MCF 10A (cell line): ENCODE measurements around the gene COL16A1. TPM values are rescaled to one million over a fixed set of nuclear protein-coding genes. Genes with fewer than 3 reads are reported as not detected.
A peak's percentile ranks its signal among the peaks of the same experiment; 100 is the strongest.

Source experiments
- BruUV-seq: library from RNA; stranded (reverse); fragments of 400-500 nt; replicated peaks from 2 replicates; lab custom pipeline; 2021; lab: Mats Ljungman, UMichigan
- CTCF ChIA-PET: fragments of 300-600 bp; sonication (Branson Sonifier 250); formaldehyde crosslinking; extraction: SDS; loops from one replicate; lab custom pipeline; 2021; ENCODE audit warnings: antibody characterized with exemption, inconsistent platforms; lab: Yijun Ruan, JAX
- POLR2A ChIA-PET: fragments of 300-600, 350-650 bp; sonication (Branson Sonifier 250); formaldehyde crosslinking; extraction: SDS; loops from one replicate; lab custom pipeline; 2020; ENCODE audit warnings: antibody characterized with exemption, inconsistent platforms; lab: Yijun Ruan, JAX
- DNase-seq: peaks from one replicate; pipeline ENCODE4 v3.0.0-alpha.2; 2018; ENCODE audit not compliant: unreplicated experiment
- H3K27ac Mint-ChIP-seq: one replicate; pipeline ENCODE4 v1.8.0; 2022; ENCODE audit warnings: mild to moderate bottlenecking, low read depth, mixed read lengths; ENCODE audit not compliant: unreplicated experiment
- H3K27me3 Mint-ChIP-seq: one replicate; pipeline ENCODE4 v1.8.0; 2022; ENCODE audit warnings: mixed read lengths; ENCODE audit not compliant: insufficient read depth, unreplicated experiment
- H3K36me3 Mint-ChIP-seq: one replicate; pipeline ENCODE4 v1.8.0; 2022; ENCODE audit warnings: mild to moderate bottlenecking, moderate library complexity, mixed read lengths; ENCODE audit not compliant: insufficient read depth, unreplicated experiment
- H3K4me1 Mint-ChIP-seq: one replicate; pipeline ENCODE4 v1.8.0; 2022; ENCODE audit warnings: mixed read lengths; ENCODE audit not compliant: insufficient read depth, unreplicated experiment
- H3K4me3 Mint-ChIP-seq: one replicate; pipeline ENCODE4 v1.8.0; 2022; ENCODE audit warnings: mild to moderate bottlenecking, moderate library complexity, mixed read lengths; ENCODE audit not compliant: unreplicated experiment
- H3K9me3 Mint-ChIP-seq: one replicate; pipeline ENCODE4 v1.8.0; 2022; ENCODE audit warnings: mixed read lengths; ENCODE audit not compliant: unreplicated experiment
- CTCF ChIP-seq: fragments of 200-600 bp; IDR thresholded peaks from one replicate; pipeline ENCODE4 v1.8.0; 2022; ENCODE audit warnings: antibody characterized with exemption, mild to moderate bottlenecking; ENCODE audit not compliant: unreplicated experiment
- intact Hi-C: fragments of 100-400 bp; cut with micrococcal nuclease; formaldehyde crosslinking; loops from 2 replicates; pipeline ENCODE4 v1.14.1; 2022
- total RNA-seq: library from RNA; stranded (reverse); gene quantifications from 2 replicates; pipeline ENCODE4 v1.2.3, GENCODE V29; 2022

COL16A1 gene
- total RNA-seq, 1 experiment from 2014 or later: 42.1 TPM

DNA sequence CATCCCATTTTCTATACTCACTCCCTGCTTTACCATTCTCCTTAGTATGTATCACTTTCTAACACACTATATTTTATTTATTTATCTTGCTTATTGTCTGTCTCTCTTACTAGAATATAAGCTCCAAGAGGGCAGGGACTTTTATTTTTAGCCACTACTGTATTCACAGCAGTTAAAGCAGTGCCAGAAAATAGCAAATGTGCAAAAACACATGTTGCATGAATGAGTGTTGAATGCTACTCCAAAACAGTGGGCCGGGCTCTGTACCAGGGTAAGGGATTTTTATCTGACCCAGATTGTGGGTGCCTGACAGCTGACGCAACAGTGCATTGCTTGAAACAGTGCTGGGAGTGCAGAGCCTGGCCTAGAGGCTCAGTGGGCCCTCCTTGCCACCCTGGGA is 24.7 kb downstream of the COL16A1 start:
- ChIA-PET CTCF (interaction anchor here (0.6 to 1.4 kb wide), 3 partner anchors 9 to 721 kb away, joined by 3 to 5 read pairs (median 3); no protein-coding TSS in a partner anchor), POLR2A (interaction anchor here (1.0 to 1.9 kb wide), 4 partner anchors 9 to 41 kb away, joined by 3 to 6 read pairs (median 4); no protein-coding TSS in a partner anchor)
- H3K36me3 Mint-ChIP-seq: peaks cover 15% of the 10 kb centered on the region
- no peaks in the 10 kb centered on the region for H3K27me3 Mint-ChIP-seq
- H3K4me1 Mint-ChIP-seq: no peaks in the 10 kb centered on the region
- no peak overlapping the region for H3K4me3 Mint-ChIP-seq
- no peak for TF ChIP-seq CTCF
- BruUV-seq: no TSS peak
- DNase-seq: no peak
- intact Hi-C loops: no loop called here
- peak overlapping the region; percentile 14 for H3K27ac Mint-ChIP-seq
- H3K9me3 Mint-ChIP-seq: no peaks in the 10 kb centered on the region

GRCh38 chr1:31678681-31679080 is 25.1 kb downstream of the COL16A1 start:
- CTCF ChIA-PET: interaction anchor here (1.3 to 1.4 kb wide), 2 partner anchors 8 to 14 kb away, joined by 3 to 5 read pairs; no protein-coding TSS in a partner anchor
- Mint-ChIP-seq H3K27me3 (no peaks in the 10 kb centered on the region), H3K4me3 (no peak overlapping the region), H3K27ac (peak overlapping the region; percentile 14), H3K4me1 (no peaks in the 10 kb centered on the region), H3K36me3 (peaks cover 15% of the 10 kb centered on the region), H3K9me3 (no peaks in the 10 kb centered on the region)
- TF ChIP-seq CTCF: no peak
- POLR2A ChIA-PET: interaction anchor here (1.0 to 1.9 kb wide), 4 partner anchors 8 to 23 kb away, joined by 3 to 7 read pairs (median 4); no protein-coding TSS in a partner anchor
- no TSS peak for BruUV-seq
- no peak for DNase-seq
- intact Hi-C loops: no loop called here

GRCh38 chr1:31677949-31678348 is 25.9 kb downstream of the COL16A1 start:
- no TSS peak for BruUV-seq
- no peak overlapping the region for H3K4me3 Mint-ChIP-seq
- CTCF ChIA-PET: interaction anchor here (0.9 to 1.3 kb wide), 3 partner anchors 14 to 111 kb away, joined by 3 to 4 read pairs (median 3); no protein-coding TSS in a partner anchor

More at GRCh38 chr1:31677949-31678348, 25.9 kb downstream of the COL16A1 start:
- Mint-ChIP-seq H3K27me3 (no peaks in the 10 kb centered on the region), H3K9me3 (no peaks in the 10 kb centered on the region), H3K36me3 (peaks cover 15% of the 10 kb centered on the region), H3K27ac (no peak overlapping the region), H3K4me1 (no peaks in the 10 kb centered on the region)
- POLR2A ChIA-PET: interaction anchor here (1.0 to 1.9 kb wide), 3 partner anchors 7 to 12 kb away, joined by 3 to 7 read pairs (median 6); no protein-coding TSS in a partner anchor
- intact Hi-C loops: no loop called here
- no peak for DNase-seq
- no peak for TF ChIP-seq CTCF
